A549 (cell line): ENCODE results near the gene PIK3C3. TPM values are rescaled to one million over a fixed set of nuclear protein-coding genes. Genes with fewer than 3 reads are reported as not detected.

Source experiments
- ATAC-seq, 2 experiments: fragments of 200-7000 bp in 1 of 2; fragments of >200 bp in 1 of 2; cut with Nextera tagmentation in 1 of 2; cut with Tn5 transposase in 1 of 2; 3 replicates each; pipeline versions ENCODE4 v1.8.0 to v1.9.1; 2018 to 2020; ENCODE audit warnings: mild to moderate bottlenecking in 1 of 2, moderate library complexity in 1 of 2
- CTCF ChIA-PET: fragments of 300-600 bp; sonication (Branson Sonifier 250); formaldehyde crosslinking; extraction: SDS; loops from one replicate; lab custom pipeline; 2021; ENCODE audit warnings: antibody characterized with exemption, inconsistent platforms; lab: Yijun Ruan, JAX
- POLR2A ChIA-PET: fragments of 350-600 bp; formaldehyde crosslinking; extraction: SDS; loops from one replicate; lab custom pipeline; 2021; ENCODE audit warnings: antibody characterized with exemption, inconsistent platforms; lab: Yijun Ruan, JAX
- DNase-seq, 2 experiments: peaks; one replicate each; pipeline versions ENCODE4 v3.0.0 to v3.0.0-alpha.2; 2011 to 2016; ENCODE audit warnings: low read depth in 1 of 2, low spot score in 1 of 2
- FAIRE-seq: peaks from 2 replicates; lab custom pipeline; 2011; peaks lifted over from hg19 to GRCh38; lab: Jason Lieb, UNC
- H3K27ac ChIP-seq, 2 experiments: fragments of >200 bp; sonication (Bioruptor Twin); formaldehyde crosslinking; 3 replicates each; pipeline ENCODE4 v1.5.1; 2016 to 2017
- H3K4me1 ChIP-seq: fragments of >200 bp; sonication (Bioruptor Twin); formaldehyde crosslinking; 3 replicates; pipeline ENCODE4 v1.6.1; 2016
- H3K4me2 ChIP-seq: fragments of >200 bp; sonication (Bioruptor Twin); formaldehyde crosslinking; 3 replicates; pipeline ENCODE4 v1.6.1; 2016
- H3K4me3 ChIP-seq: fragments of >200 bp; sonication (Bioruptor Twin); formaldehyde crosslinking; 3 replicates; pipeline ENCODE4 v1.5.1; 2016
- H3K9me3 ChIP-seq: fragments of >200 bp; sonication (Bioruptor Twin); formaldehyde crosslinking; 3 replicates; pipeline ENCODE4 v1.6.1; 2016
- BCL3 ChIP-seq: fragments of >200 bp; sonication (Bioruptor Twin); formaldehyde crosslinking; IDR thresholded peaks from 3 replicates; pipeline ENCODE4 v1.6.1; 2016
- BHLHE40 ChIP-seq: IDR thresholded peaks from 2 replicates; pipeline ENCODE4 v1.6.1; 2012; ENCODE audit warnings: low read depth, low read length, inconsistent platforms
- CBX2 ChIP-seq: fragments of 200-600 bp; sonication (generic); IDR thresholded peaks from 2 replicates; pipeline ENCODE4 v1.6.1; 2016; ENCODE audit warnings: low read depth, mild to moderate bottlenecking, borderline replicate concordance
- CBX8 ChIP-seq: fragments of 200-600 bp; sonication (generic); IDR thresholded peaks from 2 replicates; pipeline ENCODE4 v1.6.1; 2016
- CHD4 ChIP-seq: fragments of 200-600 bp; sonication (generic); IDR thresholded peaks from 2 replicates; pipeline ENCODE4 v1.6.1; 2016; ENCODE audit warnings: antibody characterized with exemption, mild to moderate bottlenecking, borderline replicate concordance
- E2F6 ChIP-seq: IDR thresholded peaks from 2 replicates; pipeline ENCODE4 v1.6.1; 2012; ENCODE audit warnings: low read depth, borderline replicate concordance
- EP300 ChIP-seq, 2 experiments: fragments of >200 bp; sonication (Bioruptor Twin); formaldehyde crosslinking; IDR thresholded peaks; 2 replicates in 1 of 2; 3 replicates in 1 of 2; pipeline ENCODE4 v1.6.1; 2016 to 2017
- ESRRA ChIP-seq: fragments of 150-350 bp; IDR thresholded peaks from 2 replicates; pipeline ENCODE4 v1.6.1; 2014; ENCODE audit warnings: mild to moderate bottlenecking, low read length, borderline replicate concordance
- FOSL2 ChIP-seq, 2 experiments: fragments of 450-650 bp in 1 of 2; fragments of >200 bp in 1 of 2; sonication (Bioruptor Twin) in 1 of 2; formaldehyde crosslinking; IDR thresholded peaks; 2 replicates each; pipeline versions ENCODE4 v1.5.0 to v1.6.1; 2016 to 2020; ENCODE audit warnings: mild to moderate bottlenecking in 1 of 2, moderate library complexity in 1 of 2
- GATA3 ChIP-seq: IDR thresholded peaks from 2 replicates; pipeline ENCODE4 v1.6.1; 2012; ENCODE audit warnings: borderline replicate concordance
- HDAC2 ChIP-seq: fragments of 200-600 bp; sonication (generic); IDR thresholded peaks from 2 replicates; pipeline ENCODE4 v1.6.1; 2016
- HEYL ChIP-seq: fragments of 250-450 bp; sonication (Bioruptor Pico); IDR thresholded peaks from 2 replicates; pipeline ENCODE4 v1.8.0; 2021; ENCODE audit warnings: mild to moderate bottlenecking, moderate library complexity
- HMGXB4 ChIP-seq: fragments of 250-450 bp; sonication (Bioruptor Pico); IDR thresholded peaks from 2 replicates; pipeline ENCODE4 v1.5.0; 2021; ENCODE audit warnings: mild to moderate bottlenecking, moderate library complexity, borderline replicate concordance
- HOXA7 ChIP-seq: fragments of 250-450 bp; sonication (Bioruptor Pico); IDR thresholded peaks from 2 replicates; pipeline ENCODE4 v1.5.0; 2020; ENCODE audit warnings: mild to moderate bottlenecking, moderate library complexity
- HOXB13 ChIP-seq: fragments of 250-450 bp; sonication (Bioruptor Pico); IDR thresholded peaks from 2 replicates; pipeline ENCODE4 v1.5.0; 2020; ENCODE audit warnings: low read depth, mild to moderate bottlenecking, moderate library complexity
- HOXB5 ChIP-seq: fragments of 250-450 bp; sonication (Bioruptor Pico); IDR thresholded peaks from 2 replicates; pipeline ENCODE4 v1.5.0; 2020; ENCODE audit warnings: mild to moderate bottlenecking, moderate library complexity
- MAFK ChIP-seq: fragments of 450-650 bp; IDR thresholded peaks from 2 replicates; pipeline ENCODE4 v1.6.1; 2014; ENCODE audit not compliant: partially characterized antibody
- NFE2L2 ChIP-seq: fragments of 150-350 bp; conservative IDR thresholded peaks from 2 replicates; pipeline ENCODE4 v1.6.1; 2014; ENCODE audit warnings: low read length
- POLR2A ChIP-seq: IDR thresholded peaks from 2 replicates; pipeline ENCODE4 v1.6.1; 2012; ENCODE audit warnings: mild to moderate bottlenecking, low read length
- RAD21 ChIP-seq, 2 experiments: fragments of >200 bp in 1 of 2; sonication (Bioruptor Twin) in 1 of 2; formaldehyde crosslinking in 1 of 2; IDR thresholded peaks in 1 of 2; conservative IDR thresholded peaks in 1 of 2; 2 replicates in 1 of 2; 3 replicates in 1 of 2; pipeline ENCODE4 v1.6.1; 2012 to 2018; ENCODE audit warnings: inconsistent platforms in 1 of 2
- RCOR1 ChIP-seq: fragments of 150-350 bp; IDR thresholded peaks from 2 replicates; pipeline ENCODE4 v1.6.1; 2014; ENCODE audit warnings: antibody characterized with exemption, low read length, low read depth
- SMC3 ChIP-seq: fragments of >200 bp; sonication (Bioruptor Twin); formaldehyde crosslinking; IDR thresholded peaks from 3 replicates; pipeline ENCODE4 v1.6.1; 2018; ENCODE audit warnings: inconsistent platforms
- TFCP2L1 ChIP-seq: fragments of 250-450 bp; sonication (Bioruptor Pico); IDR thresholded peaks from 2 replicates; pipeline ENCODE4 v1.5.0; 2021; ENCODE audit warnings: mild to moderate bottlenecking
- ZC3H11A ChIP-seq: fragments of 450-650 bp; IDR thresholded peaks from 2 replicates; pipeline ENCODE4 v1.6.1; 2014; ENCODE audit warnings: antibody characterized with exemption, mild to moderate bottlenecking
- ZSCAN20 ChIP-seq: fragments of 250-450 bp; sonication (Bioruptor Pico); IDR thresholded peaks from 2 replicates; pipeline ENCODE4 v1.8.0; 2022; ENCODE audit warnings: mild to moderate bottlenecking, moderate library complexity
- WGBS: methylation state at CpG from one replicate; pipeline ENCODE4 v1.1.6; 2017; ENCODE audit errors: missing lambda C conversion rate; 5-methylcytosine and 5-hydroxymethylcytosine counted together
- polyA plus RNA-seq, 4 experiments: library from polyadenylated mRNA; depleted of rRNA in 3 of 4; stranded (reverse); fragments of >200 nt; fragmentation: RNase III in 1 of 4; extraction: RNeasy Plus Mini Kit Qiagen cat#74134 plus additional on column Dnase treatment in 1 of 4; gene quantifications; 2 replicates in 3 of 4; 3 replicates in 1 of 4; pipeline ENCODE4 v1.2.3, GENCODE V29; 2011 to 2017
- TF ChIP-seq, protein P1 (sequence below): fragments of 450-650 bp; IDR thresholded peaks from 2 replicates; pipeline ENCODE4 v1.6.1; 2014; ENCODE audit warnings: antibody characterized with exemption
- TF ChIP-seq, protein P2 (sequence below): fragments of >200 bp; sonication (Bioruptor Twin); formaldehyde crosslinking; IDR thresholded peaks from 3 replicates; pipeline ENCODE4 v1.5.1; 2016

Gene PIK3C3
- polyA plus RNA-seq, 2 of the 4 experiments (the other 2 are of a cell fraction) = 18.6 to 36.0 TPM

- POLR2A ChIA-PET = no interaction called here
Observed at GRCh38 chr18:42106784-42107183, 151.8 kb downstream of the PIK3C3 start.

DNA sequence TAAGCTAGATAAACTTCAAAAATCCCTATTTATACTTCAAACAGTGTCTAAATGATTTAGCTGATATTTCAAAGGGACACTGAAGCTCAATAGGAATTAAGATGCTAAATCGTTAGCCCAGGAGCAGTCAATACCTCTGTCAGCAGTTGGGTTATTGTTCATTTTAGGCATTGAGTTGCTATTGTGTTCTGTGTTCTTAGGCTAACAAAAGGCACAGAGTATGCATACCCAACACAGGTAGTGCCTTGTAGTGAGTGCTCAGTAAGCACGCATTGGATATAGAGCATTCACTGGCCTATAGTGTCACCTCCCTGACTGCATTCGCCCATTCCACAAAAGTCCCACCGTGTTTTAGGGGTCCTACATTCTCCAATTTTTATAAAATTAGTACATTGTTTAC lies 152.3 kb downstream of the PIK3C3 start:
- WGBS = 48% methylated on average over 4 of the region's 4 CpGs

More at GRCh38 chr18:42106784-42107183, 151.8 kb downstream of the PIK3C3 start:
- Histone ChIP-seq H3K4me3 (no peak overlapping the region), H3K27ac (no peak overlapping the region), H3K4me1 (no peaks in the 10 kb centered on the region), H3K4me2 (no peak overlapping the region), H3K9me3 (no peaks in the 10 kb centered on the region)
- 38% methylated on average over 2 of the region's 2 CpGs for whole genome bisulfite sequencing
- no peak for FAIRE-seq
- no peak for ATAC-seq
- CTCF ChIA-PET = interaction anchor here (1.1 kb wide), 1 partner anchor 1481 kb away, joined by 3 read pairs; no protein-coding TSS in a partner anchor
- DNase-seq = no peak
- TF ChIP-seq HEYL (CRISPR knock-in tag) (no peak), CHD4 (no peak), ZC3H11A (no peak), MAFK (no peak), POLR2A (no peak), HOXB13 (no peak), TFCP2L1 (CRISPR knock-in tag) (no peak), ESRRA (no peak), GATA3 (no peak), BCL3 (no peak), HMGXB4 (CRISPR knock-in tag) (no peak), NFE2L2 (no peak), FOSL2 (IDR thresholded peaks at IDR 0.05) (no peak), FOSL2 (CRISPR knock-in tag; IDR thresholded peaks at IDR 0.05) (no peak), EP300 (IDR thresholded peaks at IDR 0.05) (no peak), HDAC2 (no peak), CBX8 (no peak), E2F6 (no peak)
- TF ChIP-seq, protein P1, sequence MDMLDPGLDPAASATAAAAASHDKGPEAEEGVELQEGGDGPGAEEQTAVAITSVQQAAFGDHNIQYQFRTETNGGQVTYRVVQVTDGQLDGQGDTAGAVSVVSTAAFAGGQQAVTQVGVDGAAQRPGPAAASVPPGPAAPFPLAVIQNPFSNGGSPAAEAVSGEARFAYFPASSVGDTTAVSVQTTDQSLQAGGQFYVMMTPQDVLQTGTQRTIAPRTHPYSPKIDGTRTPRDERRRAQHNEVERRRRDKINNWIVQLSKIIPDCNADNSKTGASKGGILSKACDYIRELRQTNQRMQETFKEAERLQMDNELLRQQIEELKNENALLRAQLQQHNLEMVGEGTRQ = no peak

More for the DNA sequence above, 152.3 kb downstream of the PIK3C3 start:
- ATAC-seq (no peak), DNase-seq (no peak), FAIRE-seq (no peak)
- Histone ChIP-seq H3K4me3 (no peak overlapping the region), H3K9me3 (no peaks in the 10 kb centered on the region), H3K27ac (no peak overlapping the region), H3K4me1 (no peaks in the 10 kb centered on the region), H3K4me2 (no peak overlapping the region)
- ChIA-PET POLR2A (no interaction called here), CTCF (interaction anchor here (1.1 kb wide), 1 partner anchor 1480 kb away, joined by 3 read pairs; no protein-coding TSS in a partner anchor)
- TF ChIP-seq TFCP2L1 (CRISPR knock-in tag) (no peak), BHLHE40 (no peak), HOXA7 (CRISPR knock-in tag) (no peak), RAD21 (conservative IDR thresholded peaks at IDR 0.05 in 1 of 2, IDR thresholded peaks at IDR 0.05 in 1 of 2) (no peak), HOXB13 (no peak), E2F6 (no peak), CBX2 (no peak), RCOR1 (no peak), HDAC2 (no peak), ZSCAN20 (CRISPR knock-in tag) (no peak), POLR2A (no peak), GATA3 (no peak), SMC3 (no peak), HOXB5 (CRISPR knock-in tag) (no peak)
- TF ChIP-seq, protein P2, sequence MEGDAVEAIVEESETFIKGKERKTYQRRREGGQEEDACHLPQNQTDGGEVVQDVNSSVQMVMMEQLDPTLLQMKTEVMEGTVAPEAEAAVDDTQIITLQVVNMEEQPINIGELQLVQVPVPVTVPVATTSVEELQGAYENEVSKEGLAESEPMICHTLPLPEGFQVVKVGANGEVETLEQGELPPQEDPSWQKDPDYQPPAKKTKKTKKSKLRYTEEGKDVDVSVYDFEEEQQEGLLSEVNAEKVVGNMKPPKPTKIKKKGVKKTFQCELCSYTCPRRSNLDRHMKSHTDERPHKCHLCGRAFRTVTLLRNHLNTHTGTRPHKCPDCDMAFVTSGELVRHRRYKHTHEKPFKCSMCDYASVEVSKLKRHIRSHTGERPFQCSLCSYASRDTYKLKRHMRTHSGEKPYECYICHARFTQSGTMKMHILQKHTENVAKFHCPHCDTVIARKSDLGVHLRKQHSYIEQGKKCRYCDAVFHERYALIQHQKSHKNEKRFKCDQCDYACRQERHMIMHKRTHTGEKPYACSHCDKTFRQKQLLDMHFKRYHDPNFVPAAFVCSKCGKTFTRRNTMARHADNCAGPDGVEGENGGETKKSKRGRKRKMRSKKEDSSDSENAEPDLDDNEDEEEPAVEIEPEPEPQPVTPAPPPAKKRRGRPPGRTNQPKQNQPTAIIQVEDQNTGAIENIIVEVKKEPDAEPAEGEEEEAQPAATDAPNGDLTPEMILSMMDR = no peak
